GM23338 (cell line): ENCODE measurements around the gene TBC1D8B. TPM values are rescaled to one million over a fixed set of nuclear protein-coding genes. Genes with fewer than 3 reads are reported as not detected.

Experiments used
- polyA plus RNA-seq: library from polyadenylated mRNA; unstranded; fragments of >200 nt; fragmentation: Nextera tagmentation; extraction: Ambion mirVana; gene quantifications from 2 replicates; pipeline ENCODE4 v1.2.1, GENCODE V29; 2016
- total RNA-seq: library from RNA; depleted of rRNA; stranded (reverse); fragments of >200 nt; shearing (Covaris generic); gene quantifications from 2 replicates; pipeline ENCODE4 v1.2.3, GENCODE V29; 2014; rRNA removed

TBC1D8B gene
- total and polyA plus RNA-seq, 2 experiments from 2014 or later, result 5.5 to 7.6 TPM

Other genes starting within 250 kb of the TBC1D8B start
- 2.8 and 6.7 TPM in 2 replicates for gene RADX, start 190.7 kb upstream of the TBC1D8B start, total RNA-seq
- gene RADX, start 190.7 kb upstream of the TBC1D8B start, polyA plus RNA-seq, result 1.7 and 1.9 TPM in 2 replicates
- gene RNF128, start 76.0 kb upstream of the TBC1D8B start, total RNA-seq, result 2.2 and 3.2 TPM in 2 replicates
- 1.2 TPM in 2 replicates for gene RNF128, start 76.0 kb upstream of the TBC1D8B start, polyA plus RNA-seq
- gene RIPPLY1, start 100.7 kb downstream of the TBC1D8B start, total RNA-seq, result not detected in 2 replicates
- gene RIPPLY1, start 100.7 kb downstream of the TBC1D8B start, polyA plus RNA-seq, result not detected in 2 replicates
- not detected in 2 replicates for gene CLDN2, start 117.7 kb downstream of the TBC1D8B start, total RNA-seq
- not detected in 2 replicates for gene CLDN2, start 117.7 kb downstream of the TBC1D8B start, polyA plus RNA-seq
- 1.7 and 2.1 TPM in 2 replicates for gene MORC4, start 197.5 kb downstream of the TBC1D8B start, total RNA-seq
- 1.6 and 2.0 TPM in 2 replicates for gene MORC4, start 197.5 kb downstream of the TBC1D8B start, polyA plus RNA-seq